Measurements from ENCODE around the gene CD82. TPM values are rescaled to one million over a fixed set of nuclear protein-coding genes. Genes with fewer than 3 reads are reported as not detected.
A peak's percentile ranks its signal among the peaks of the same experiment; 100 is the strongest.

The CD82 gene
- total and polyA plus RNA-seq, 2 of the 13 experiments (the other 11 are each of a cell fraction or from before 2014, with no cell fraction given): 0.05 TPM; not detected in 1

GRCh38 chr11:44564166-44564565 lies 1.3 kb upstream of the CD82 start (continued):
- no peak for TF ChIP-seq CEBPZ (IDR thresholded peaks at IDR 0.05; ENCODE audit: low read length)
- TF ChIP-seq PAX8 (CRISPR knock-in tag; IDR thresholded peaks at IDR 0.05; ENCODE audit: borderline replicate concordance): no peak
- no peak for TF ChIP-seq PLRG1 (conservative IDR thresholded peaks at IDR 0.05)
- no peak for TF ChIP-seq ZNF260 (CRISPR knock-in tag; IDR thresholded peaks at IDR 0.05; ENCODE audit: borderline replicate concordance, low read depth)
- no peak for TF ChIP-seq REXO4 (CRISPR knock-in tag; IDR thresholded peaks at IDR 0.05; ENCODE audit: borderline replicate concordance)
- TF ChIP-seq TBP (CRISPR knock-in tag; IDR thresholded peaks at IDR 0.05): no peak
- TF ChIP-seq ZIK1 (CRISPR knock-in tag; IDR thresholded peaks at IDR 0.05; ENCODE audit: borderline replicate concordance, low read depth): no peak
- no peak for TF ChIP-seq HOXA9 (CRISPR knock-in tag; IDR thresholded peaks at IDR 0.05; ENCODE audit: borderline replicate concordance)
- no peak for TF ChIP-seq SIX1 (CRISPR knock-in tag; IDR thresholded peaks at IDR 0.05; ENCODE audit: borderline replicate concordance)

DNA sequence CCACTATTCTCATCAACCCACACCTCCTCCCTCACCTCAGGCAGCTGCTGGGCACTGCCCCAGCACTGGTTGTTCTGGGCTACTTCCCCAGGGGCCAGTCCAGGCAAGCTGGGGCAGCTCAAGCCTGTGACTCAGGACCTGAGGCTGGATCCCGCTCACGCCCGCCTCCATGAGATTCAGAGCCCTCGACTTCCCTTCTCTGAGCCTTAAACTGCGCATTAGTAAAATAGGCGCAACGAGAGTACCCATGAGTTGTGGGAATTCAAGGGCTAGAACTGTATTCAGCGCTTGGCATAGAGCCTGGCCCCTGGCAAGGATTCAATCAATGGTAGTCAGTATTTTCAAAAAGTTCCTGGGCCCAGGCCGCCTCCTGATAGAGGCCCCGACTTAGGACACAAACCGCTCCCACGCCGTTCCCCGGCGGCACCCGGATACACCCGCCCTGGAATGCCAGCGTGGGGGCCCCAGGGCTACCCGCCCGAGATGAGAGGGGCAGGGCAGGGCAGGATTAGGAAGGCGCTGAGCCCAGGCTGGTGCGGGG lies 723 bp upstream of the CD82 start:
- in situ Hi-C loops (cut with HindIII; ENCODE audit: extremely low pct_ligation_motif_present, low pct_unique_long_range_greater_than_20kb): loop anchor here (10.0 kb wide), 1 partner anchor 50 kb away; no protein-coding TSS in a partner anchor
- intact Hi-C loops (cut with micrococcal nuclease; ENCODE audit: unreplicated experiment): no loop called here
- TF ChIP-seq FOSL2 (CRISPR knock-in tag; IDR thresholded peaks at IDR 0.05) (no peak), HNRNPL (IDR thresholded peaks at IDR 0.05; ENCODE audit: low read depth, low read length) (0 out of 2 replicates have a peak, but pooled peaks have one; percentile 25), PATZ1 (CRISPR knock-in tag; IDR thresholded peaks at IDR 0.05) (0 out of 2 replicates have a peak, but pooled peaks have one; percentile 8), RARA (CRISPR knock-in tag; IDR thresholded peaks at IDR 0.05) (no peak), DMAP1 (CRISPR knock-in tag; IDR thresholded peaks at IDR 0.05) (0 out of 2 replicates have a peak, but pooled peaks have one; percentile 6), PPARG (CRISPR knock-in tag; conservative IDR thresholded peaks at IDR 0.05) (no peak), MBD4 (IDR thresholded peaks at IDR 0.05; ENCODE audit: borderline replicate concordance, low read length) (no peak), ZIK1 (CRISPR knock-in tag; IDR thresholded peaks at IDR 0.05; ENCODE audit: borderline replicate concordance, low read depth) (0 out of 2 replicates have a peak, but pooled peaks have one; percentile 1)
- TF ChIP-seq, protein P1, sequence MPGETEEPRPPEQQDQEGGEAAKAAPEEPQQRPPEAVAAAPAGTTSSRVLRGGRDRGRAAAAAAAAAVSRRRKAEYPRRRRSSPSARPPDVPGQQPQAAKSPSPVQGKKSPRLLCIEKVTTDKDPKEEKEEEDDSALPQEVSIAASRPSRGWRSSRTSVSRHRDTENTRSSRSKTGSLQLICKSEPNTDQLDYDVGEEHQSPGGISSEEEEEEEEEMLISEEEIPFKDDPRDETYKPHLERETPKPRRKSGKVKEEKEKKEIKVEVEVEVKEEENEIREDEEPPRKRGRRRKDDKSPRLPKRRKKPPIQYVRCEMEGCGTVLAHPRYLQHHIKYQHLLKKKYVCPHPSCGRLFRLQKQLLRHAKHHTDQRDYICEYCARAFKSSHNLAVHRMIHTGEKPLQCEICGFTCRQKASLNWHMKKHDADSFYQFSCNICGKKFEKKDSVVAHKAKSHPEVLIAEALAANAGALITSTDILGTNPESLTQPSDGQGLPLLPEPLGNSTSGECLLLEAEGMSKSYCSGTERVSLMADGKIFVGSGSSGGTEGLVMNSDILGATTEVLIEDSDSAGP (CRISPR knock-in tag; IDR thresholded peaks at IDR 0.05; ENCODE audit: borderline replicate concordance): peak; percentile 27; the same call in 1 of the 2 replicates

More for the DNA sequence above, 723 bp upstream of the CD82 start:
- POLR2A ChIA-PET: no interaction called here
- ATAC-seq (peak; percentile 6; the same call in 1 of the 3 replicates), FAIRE-seq (no peak), DNase-seq (ENCODE audit: low spot score) (no peak)
- H3K4me1 ChIP-seq (ENCODE audit: insufficient read depth, low read length): peaks cover 8% of the 10 kb centered on the region
- CTCF ChIA-PET (ENCODE audit: low intra/inter-chr PET ratio, low total read pairs): no interaction called here
- peak overlapping the region; percentile 29 to 72 (median 55); a peak in 4 of 6 replicates for H3K4me3 ChIP-seq (replicated peaks in 1 of 3; ENCODE audit: insufficient read depth in 1 of 3, low read depth in 2 of 3, low read length in 3 of 3)
- H3K9ac ChIP-seq (ENCODE audit: insufficient read depth, low read depth, low read length): no peak overlapping the region
- WGBS (ENCODE audit: low lambda C conversion rate): 33% methylated on average over 20 of the region's 22 CpGs
- H3K36me3 ChIP-seq (replicated peaks in 1 of 2; ENCODE audit: control insufficient read depth in 1 of 2, insufficient read depth in 2 of 2, low read length in 2 of 2): no peaks in the 10 kb centered on the region
- no TSS peak for BruUV-seq (replicated peaks)
- H3K9me3 ChIP-seq (ENCODE audit: low read length): no peaks in the 10 kb centered on the region
- H3K27me3 ChIP-seq (ENCODE audit: control insufficient read depth in 1 of 2, insufficient read depth in 2 of 2, low read length in 2 of 2): peaks cover 0 to 15% of the 10 kb centered on the region in 2 experiments; a peak in 3 of 5 replicates
- H2AFZ ChIP-seq (ENCODE audit: low read length): no peak overlapping the region
- peak overlapping the region; percentile 46 for H3K4me2 ChIP-seq (ENCODE audit: low read depth, low read length)
- no peak overlapping the region for H3K27ac ChIP-seq (ENCODE audit: extremely low read length, insufficient read depth, low read length)
- H3K79me2 ChIP-seq (ENCODE audit: insufficient read depth, low read length): no peaks in the 10 kb centered on the region
- H4K20me1 ChIP-seq (ENCODE audit: insufficient read depth, low read length): no peaks in the 10 kb centered on the region
